ENCODE data around the gene PHB1. TPM values are rescaled to one million over a fixed set of nuclear protein-coding genes. Genes with fewer than 3 reads are reported as not detected.

The PHB1 gene
- total and polyA plus RNA-seq, 2 experiments from 2014 or later: 194 to 211 TPM

DNA sequence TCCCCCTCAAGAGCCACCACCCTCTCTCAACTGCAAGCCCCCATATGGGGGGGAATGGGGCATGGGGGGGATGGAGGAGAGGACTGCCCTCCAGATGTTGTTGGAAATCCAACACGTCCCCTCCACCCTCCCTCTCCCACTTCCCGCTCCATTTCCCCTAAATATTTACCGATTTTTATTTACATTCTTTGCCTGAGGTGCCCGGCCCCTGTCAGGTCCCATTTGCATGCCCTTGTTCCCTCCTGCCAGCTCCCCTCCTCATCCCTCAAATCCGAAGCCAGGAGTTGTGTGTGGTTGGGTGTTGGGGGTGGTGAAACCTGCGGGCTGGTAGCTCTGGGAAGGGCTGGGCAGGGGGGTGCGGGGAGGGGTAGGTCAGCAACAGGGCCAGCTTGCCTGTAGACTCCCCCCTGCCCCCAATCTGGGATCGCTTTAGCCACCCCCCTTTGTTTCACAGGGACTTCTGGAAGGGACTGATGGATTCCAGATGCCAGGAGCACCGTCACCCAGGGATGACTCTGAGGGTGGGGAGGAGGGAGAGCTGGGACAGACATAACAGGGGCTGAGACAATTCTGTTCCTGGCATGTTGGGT is 40.7 kb upstream of the PHB1 start:
- no peak; the same call in 2 of the 3 replicates for ATAC-seq
- Histone ChIP-seq H3K27ac (ENCODE audit: low read depth) (no peak overlapping the region), H3K27me3 (ENCODE audit: insufficient read depth) (no peaks in the 10 kb centered on the region), H3K4me2 (peak overlapping the region; percentile 32; the same call in 1 of the 2 replicates), H2AFZ (no peak overlapping the region), H3F3A (replicated peaks; ENCODE audit: low read depth) (no peaks in the 10 kb centered on the region), H4K20me1 (replicated peaks; ENCODE audit: insufficient read depth) (no peaks in the 10 kb centered on the region), H3K79me2 (replicated peaks; ENCODE audit: insufficient read depth) (no peaks in the 10 kb centered on the region), H3K9me2 (ENCODE audit: insufficient read depth) (no peaks in the 10 kb centered on the region), H3K4me1 (ENCODE audit: insufficient read depth) (peaks cover 12% of the 10 kb centered on the region), H3K4me3 (no peak overlapping the region), H3K36me3 (ENCODE audit: insufficient read depth) (no peaks in the 10 kb centered on the region)
- Mint-ChIP-seq H3K36me3 (ENCODE audit: low read depth) (no peaks in the 10 kb centered on the region), H3K27ac (no peak overlapping the region), H3K27me3 (ENCODE audit: insufficient read depth, low read depth, poor library complexity) (peaks cover 20% of the 10 kb centered on the region), H3K4me1 (peaks cover 30% of the 10 kb centered on the region), H3K9me3 (no peaks in the 10 kb centered on the region), H3K4me3 (no peak overlapping the region)
- no peak for TF ChIP-seq CTCF (conservative IDR thresholded peaks at IDR 0.05; ENCODE audit: low read depth in 2 of 2)
- no peak for TF ChIP-seq ZNF462 (CRISPR knock-in tag; IDR thresholded peaks at IDR 0.05)
- no peak for TF ChIP-seq STAT1 (IDR thresholded peaks at IDR 0.05; ENCODE audit: unreplicated experiment)
- DNase-seq (ENCODE audit: low spot score): no peak

DNA sequence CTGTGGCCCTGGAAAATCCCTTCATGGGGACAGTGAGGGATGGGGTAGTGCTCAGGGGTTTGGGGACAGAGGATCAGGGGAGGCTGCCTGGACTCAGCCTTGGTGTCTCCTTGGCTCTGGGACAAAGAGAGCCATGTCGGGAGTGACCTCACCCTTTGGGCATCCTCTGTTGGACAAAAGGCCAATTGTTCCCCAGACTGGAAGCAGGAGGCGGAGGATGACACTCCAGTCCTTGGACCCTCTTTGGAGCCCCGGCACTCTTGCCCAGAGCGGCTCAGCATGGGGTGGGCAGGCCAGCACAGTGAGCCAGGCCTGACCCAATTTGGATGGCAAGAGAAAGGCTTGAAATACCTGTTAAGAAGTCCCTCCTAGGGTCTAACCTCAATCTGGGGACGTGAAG is 39.4 kb upstream of the PHB1 start:
- H3K4me3 ChIP-seq: no peak overlapping the region
- H3K27ac ChIP-seq (ENCODE audit: low read depth): no peak overlapping the region
- no peak overlapping the region for H3K4me2 ChIP-seq
- H3K79me2 ChIP-seq (replicated peaks; ENCODE audit: insufficient read depth): no peaks in the 10 kb centered on the region
- H3K4me1 ChIP-seq (ENCODE audit: insufficient read depth): peaks cover 4% of the 10 kb centered on the region
- no peak overlapping the region for H3K4me3 Mint-ChIP-seq
- H3K27ac Mint-ChIP-seq: no peak overlapping the region
- no peaks in the 10 kb centered on the region for H4K20me1 ChIP-seq (replicated peaks; ENCODE audit: insufficient read depth)
- no peaks in the 10 kb centered on the region for H3K9me2 ChIP-seq (ENCODE audit: insufficient read depth)
- H3F3A ChIP-seq (replicated peaks; ENCODE audit: low read depth): no peaks in the 10 kb centered on the region
- no peaks in the 10 kb centered on the region for H3K27me3 ChIP-seq (ENCODE audit: insufficient read depth)
- H3K36me3 Mint-ChIP-seq (ENCODE audit: low read depth): no peaks in the 10 kb centered on the region
- DNase-seq (ENCODE audit: low spot score) (no peak), ATAC-seq (no peak)
- no peaks in the 10 kb centered on the region for H3K9me3 Mint-ChIP-seq
- no peak overlapping the region for H2AFZ ChIP-seq
- H3K4me1 Mint-ChIP-seq: peaks cover 20% of the 10 kb centered on the region
- no peaks in the 10 kb centered on the region for H3K36me3 ChIP-seq (ENCODE audit: insufficient read depth)
- H3K27me3 Mint-ChIP-seq (ENCODE audit: insufficient read depth, low read depth, poor library complexity): peaks cover 20% of the 10 kb centered on the region
- TF ChIP-seq ZNF331 (CRISPR knock-in tag; IDR thresholded peaks at IDR 0.05; ENCODE audit: low read depth): no peak
- TF ChIP-seq REST (IDR thresholded peaks at IDR 0.05; ENCODE audit: unreplicated experiment): no peak

Measured in GM23338 (cell line).